ENCODE results near the gene WLS.
"Not testable (repeated sequence)": the region's sequence is repeated elsewhere in the genome, so short reads cannot be mapped to it uniquely, and the experiment has no call there.

The WLS gene

GRCh38 chr1:68198752-68199151, 33.6 kb downstream of the WLS start:
- DNase-seq (ENCODE audit: low read depth), result no peak

GRCh38 chr1:68197891-68198290, 34.4 kb downstream of the WLS start:
- DNase-seq (ENCODE audit: low read depth), result no peak

- no peak for DNase-seq (ENCODE audit: low read depth)
Observed at GRCh38 chr1:68197461-68197860, 34.9 kb downstream of the WLS start.

GRCh38 chr1:68196676-68197075, 35.6 kb downstream of the WLS start:
- DNase-seq (ENCODE audit: low read depth), result no peak

GRCh38 chr1:68191717-68192116, 40.6 kb downstream of the WLS start:
- no peak for DNase-seq (ENCODE audit: low read depth)

GRCh38 chr1:68188644-68189340, 43.5 kb downstream of the WLS start:
- no peak for DNase-seq (ENCODE audit: low read depth)

- no peak for DNase-seq (ENCODE audit: low read depth)
Observed at GRCh38 chr1:68188060-68188538, 44.2 kb downstream of the WLS start.

- no peak for DNase-seq (ENCODE audit: low read depth)
Observed at GRCh38 chr1:68185743-68186142, 46.6 kb downstream of the WLS start.

- no peak for DNase-seq (ENCODE audit: low read depth)
Observed at GRCh38 chr1:68183895-68184294, 48.4 kb downstream of the WLS start.

GRCh38 chr1:68181165-68181556, 51.2 kb downstream of the WLS start:
- no peak for DNase-seq (ENCODE audit: low read depth)

GRCh38 chr1:68180441-68181164, 51.7 kb downstream of the WLS start:
- DNase-seq (ENCODE audit: low read depth), result no peak

GRCh38 chr1:68178821-68179490, 53.4 kb downstream of the WLS start:
- no peak for DNase-seq (ENCODE audit: low read depth)

GRCh38 chr1:68175621-68176398, 56.5 kb downstream of the WLS start:
- no peak for DNase-seq (ENCODE audit: low read depth)

- no peak for DNase-seq (ENCODE audit: low read depth)
Observed at GRCh38 chr1:68174738-68175113, 57.6 kb downstream of the WLS start.

- DNase-seq (ENCODE audit: low read depth), result no peak
Observed at GRCh38 chr1:68173936-68174737, 58.2 kb downstream of the WLS start.

- no peak for DNase-seq (ENCODE audit: low read depth)
Observed at GRCh38 chr1:68173283-68173935, 58.9 kb downstream of the WLS start.

GRCh38 chr1:68171795-68172194, 60.5 kb downstream of the WLS start:
- not testable (repeated sequence) for DNase-seq (ENCODE audit: low read depth)

GRCh38 chr1:68168545-68169171, 63.7 kb downstream of the WLS start:
- DNase-seq (ENCODE audit: low read depth), result no peak

GRCh38 chr1:68167211-68167610, 65.1 kb downstream of the WLS start:
- no peak for DNase-seq (ENCODE audit: low read depth)

GRCh38 chr1:68166348-68166747, 66.0 kb downstream of the WLS start:
- no peak for DNase-seq (ENCODE audit: low read depth)
